Measurements from ENCODE around the gene SH3GLB2.

GRCh38 chr9:129063061-129063460 lies 34.9 kb upstream of the SH3GLB2 start:
- TF ChIP-seq CTCF (conservative IDR thresholded peaks at IDR 0.05; ENCODE audit: low read length) (no peak), EZH2phosphoT487 (IDR thresholded peaks at IDR 0.05; ENCODE audit: borderline replicate concordance) (no peak)
